H9 (cell line): ENCODE data around the gene STARD10. TPM values are rescaled to one million over a fixed set of nuclear protein-coding genes. Genes with fewer than 3 reads are reported as not detected.

Source experiments
- DNase-seq: peaks from one replicate; pipeline ENCODE4 v3.0.0-alpha.2; 2017
- H2AFZ ChIP-seq: one replicate; pipeline ENCODE4 v1.6.1; 2013; ENCODE audit warnings: mild to moderate bottlenecking, low read length, control low read depth, moderate library complexity
- H2AK5ac ChIP-seq: 2 replicates; pipeline ENCODE4 v1.6.1; 2013; ENCODE audit warnings: low read length, control low read depth, mixed read lengths; ENCODE audit not compliant: insufficient read length
- H2BK120ac ChIP-seq: one replicate; pipeline ENCODE4 v1.6.1; 2013; ENCODE audit warnings: low read depth, mild to moderate bottlenecking, low read length, control low read depth, inconsistent platforms; ENCODE audit not compliant: poor library complexity, severe bottlenecking
- H2BK12ac ChIP-seq: 2 replicates; pipeline ENCODE4 v1.6.1; 2013; ENCODE audit warnings: low read length, control low read depth, mixed read lengths, low read depth; ENCODE audit not compliant: insufficient read length
- H2BK15ac ChIP-seq: 2 replicates; pipeline ENCODE4 v1.6.1; 2013; ENCODE audit warnings: low read depth, low read length, control low read depth
- H2BK20ac ChIP-seq: one replicate; pipeline ENCODE4 v1.6.1; 2013; ENCODE audit warnings: low read depth, mild to moderate bottlenecking, low read length, control low read depth, inconsistent platforms; ENCODE audit not compliant: poor library complexity, severe bottlenecking
- H2BK5ac ChIP-seq: 2 replicates; pipeline ENCODE4 v1.6.1; 2013; ENCODE audit warnings: low read length, control low read depth, mixed read lengths; ENCODE audit not compliant: insufficient read length
- H3K14ac ChIP-seq: 2 replicates; pipeline ENCODE4 v1.6.1; 2013; ENCODE audit warnings: low read length, control low read depth; ENCODE audit not compliant: insufficient read depth
- H3K18ac ChIP-seq: 2 replicates; pipeline ENCODE4 v1.6.1; 2013; ENCODE audit warnings: low read depth, mild to moderate bottlenecking, mixed read lengths, low read length, control low read depth; ENCODE audit not compliant: insufficient read length
- H3K23ac ChIP-seq: 2 replicates; pipeline ENCODE4 v1.6.1; 2013; ENCODE audit warnings: low read length, control low read depth, mixed read lengths, low read depth; ENCODE audit not compliant: insufficient read length
- H3K23me2 ChIP-seq: 2 replicates; pipeline ENCODE4 v1.6.1; 2013; ENCODE audit warnings: low read depth, mild to moderate bottlenecking, mixed read lengths, low read length, control low read depth; ENCODE audit not compliant: insufficient read length, poor library complexity, severe bottlenecking
- H3K27ac ChIP-seq: 2 replicates; pipeline ENCODE4 v1.5.1; 2013; ENCODE audit warnings: low read length, control low read depth, mixed read lengths, low read depth; ENCODE audit not compliant: insufficient read length
- H3K27me3 ChIP-seq: 2 replicates; pipeline ENCODE4 v1.6.1; 2013; ENCODE audit warnings: low read length, control low read depth, inconsistent platforms; ENCODE audit not compliant: insufficient read depth
- H3K4ac ChIP-seq: 2 replicates; pipeline ENCODE4 v1.6.1; 2013; ENCODE audit warnings: low read depth, mild to moderate bottlenecking, control low read depth, inconsistent platforms, low read length, moderate library complexity
- H3K4me1 ChIP-seq: 2 replicates; pipeline ENCODE4 v1.6.1; 2013; ENCODE audit warnings: low read length, control low read depth, inconsistent platforms; ENCODE audit not compliant: insufficient read depth
- H3K4me2 ChIP-seq: 2 replicates; pipeline ENCODE4 v1.6.1; 2013; ENCODE audit warnings: low read length, control low read depth, mixed read lengths; ENCODE audit not compliant: insufficient read length, insufficient read depth
- H3K56ac ChIP-seq: 2 replicates; pipeline ENCODE4 v1.6.1; 2013; ENCODE audit warnings: low read depth, mild to moderate bottlenecking, mixed read lengths, low read length, control low read depth; ENCODE audit not compliant: insufficient read length
- H3K79me1 ChIP-seq: 2 replicates; pipeline ENCODE4 v1.6.1; 2013; ENCODE audit warnings: low read depth, mild to moderate bottlenecking, moderate library complexity, low read length, control low read depth, inconsistent platforms; ENCODE audit not compliant: insufficient read depth, poor library complexity, severe bottlenecking
- H3K79me2 ChIP-seq: 2 replicates; pipeline ENCODE4 v1.6.1; 2013; ENCODE audit warnings: low read length, control low read depth, inconsistent platforms; ENCODE audit not compliant: insufficient read depth
- H3K9ac ChIP-seq: 2 replicates; pipeline ENCODE4 v1.6.1; 2013; ENCODE audit warnings: low read length, control low read depth, mixed read lengths; ENCODE audit not compliant: insufficient read length; ENCODE audit errors: extremely low read depth
- H3K9me3 ChIP-seq: one replicate; pipeline ENCODE4 v1.6.1; 2013; ENCODE audit warnings: low read depth, low read length, inconsistent platforms; ENCODE audit not compliant: control insufficient read depth
- H3T11ph ChIP-seq: one replicate; pipeline ENCODE4 v1.6.1; 2013; ENCODE audit warnings: mild to moderate bottlenecking, low read length, control low read depth, inconsistent platforms
- H4K20me1 ChIP-seq: one replicate; pipeline ENCODE4 v1.6.1; 2013; ENCODE audit not compliant: control insufficient read depth, insufficient read length, insufficient read depth
- H4K5ac ChIP-seq: 2 replicates; pipeline ENCODE4 v1.6.1; 2013; ENCODE audit warnings: low read depth, mild to moderate bottlenecking, mixed read lengths, low read length, control low read depth; ENCODE audit not compliant: insufficient read length
- H4K8ac ChIP-seq: replicated peaks from 2 replicates; pipeline ENCODE4 v1.6.1; 2013; ENCODE audit warnings: low read length, control low read depth, mixed read lengths, low read depth; ENCODE audit not compliant: insufficient read length
- H4K91ac ChIP-seq: 2 replicates; pipeline ENCODE4 v1.6.1; 2013; ENCODE audit warnings: low read depth, mild to moderate bottlenecking, moderate library complexity, mixed read lengths, low read length, control low read depth; ENCODE audit not compliant: insufficient read length
- H3K27ac Mint-ChIP-seq, 3 experiments: 2 replicates in 2 of 3; 3 replicates in 1 of 3; pipeline ENCODE4 v1.8.0; 2020 to 2021; ENCODE audit warnings: mixed read lengths in 3 of 3, mild to moderate bottlenecking in 1 of 3, moderate library complexity in 1 of 3
- H3K27me3 Mint-ChIP-seq: 2 replicates; pipeline ENCODE4 v1.8.0; 2021; ENCODE audit warnings: low read depth, mild to moderate bottlenecking, moderate library complexity, mixed read lengths
- H3K36me3 Mint-ChIP-seq, 3 experiments: 2 replicates in 2 of 3; 3 replicates in 1 of 3; pipeline ENCODE4 v1.8.0; 2020 to 2021; ENCODE audit warnings: low read depth in 3 of 3, mixed read lengths in 3 of 3; ENCODE audit not compliant: insufficient read depth in 1 of 3
- H3K4me1 Mint-ChIP-seq, 2 experiments: 2 replicates each; pipeline ENCODE4 v1.8.0; 2020; ENCODE audit warnings: mixed read lengths in 2 of 2
- H3K4me3 Mint-ChIP-seq, 2 experiments: 2 replicates in 1 of 2; 3 replicates in 1 of 2; pipeline ENCODE4 v1.8.0; 2020 to 2021; ENCODE audit warnings: mild to moderate bottlenecking in 2 of 2, mixed read lengths in 2 of 2, moderate library complexity in 1 of 2
- H3K9me3 Mint-ChIP-seq, 2 experiments: 2 replicates in 1 of 2; 3 replicates in 1 of 2; pipeline ENCODE4 v1.8.0; 2020; ENCODE audit warnings: mild to moderate bottlenecking in 2 of 2, mixed read lengths in 2 of 2, moderate library complexity in 1 of 2
- CTCF ChIP-seq: fragments of 200-600 bp; sonication (generic); conservative IDR thresholded peaks from 3 replicates; pipeline ENCODE4 v1.8.0; 2021; ENCODE audit warnings: antibody characterized with exemption, mild to moderate bottlenecking
- WGBS: extraction: QIAGEN DNeasy Blood & Tissue Kit; methylation state at CpG from one replicate; pipeline ENCODE4 v1.1.7; 2013; ENCODE audit warnings: missing lambda C conversion rate, low lambda C conversion rate, mixed read lengths; ENCODE audit not compliant: insufficient read length; ENCODE audit errors: extremely low coverage; 5-methylcytosine and 5-hydroxymethylcytosine counted together
- total RNA-seq: library from RNA; stranded (reverse); gene quantifications from 2 replicates; pipeline ENCODE4 v1.2.1, GENCODE V29; 2021

STARD10 gene
- total RNA-seq, 1 experiment from 2014 or later = 24.4 TPM

DNA sequence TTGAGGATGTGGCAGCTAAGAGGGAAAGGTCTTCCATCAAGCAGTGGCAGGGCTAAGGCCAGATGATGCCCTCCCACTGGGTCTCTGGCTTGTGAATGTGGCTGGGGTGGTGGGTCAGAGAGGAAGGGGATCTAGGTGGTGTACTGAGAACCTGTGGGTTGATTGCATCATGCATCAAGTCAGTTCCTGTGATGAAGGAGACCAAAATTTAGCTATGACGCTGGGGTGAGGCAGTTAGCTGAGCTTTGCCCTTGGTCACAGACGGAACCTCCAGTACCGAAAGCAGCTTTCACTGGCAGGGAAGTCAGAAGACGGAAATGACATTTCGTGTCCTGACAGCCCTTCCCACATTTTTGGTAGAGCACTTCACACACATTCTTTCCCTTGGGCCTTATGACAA lies 41.1 kb upstream of the STARD10 start:
- Histone ChIP-seq H3K27me3 (no peaks in the 10 kb centered on the region), H4K91ac (no peak overlapping the region), H4K5ac (no peak overlapping the region), H3K27ac (no peak overlapping the region), H2BK5ac (no peak overlapping the region), H2BK120ac (no peak overlapping the region), H3K4ac (no peak overlapping the region), H3K18ac (no peak overlapping the region), H3K79me2 (no peaks in the 10 kb centered on the region), H4K8ac (no peak overlapping the region), H4K20me1 (no peaks in the 10 kb centered on the region), H3K79me1 (no peaks in the 10 kb centered on the region), H2BK20ac (no peak overlapping the region), H3K4me2 (no peak overlapping the region), H2AFZ (no peak overlapping the region), H3T11ph (no peak overlapping the region), H3K4me1 (no peaks in the 10 kb centered on the region), H3K9ac (no peak overlapping the region), H3K9me3 (no peaks in the 10 kb centered on the region), H2BK12ac (no peak overlapping the region), H3K23ac (no peak overlapping the region), H3K14ac (no peak overlapping the region), H3K23me2 (no peaks in the 10 kb centered on the region), H2BK15ac (no peak overlapping the region), H2AK5ac (no peak overlapping the region), H3K56ac (no peak overlapping the region)
- Mint-ChIP-seq H3K4me1 (peaks cover 9% of the 10 kb centered on the region in 2 experiments), H3K27ac (no peak overlapping the region; a peak in 1 of 7 replicates), H3K4me3 (no peak overlapping the region), H3K9me3 (no peaks in the 10 kb centered on the region), H3K27me3 (peaks cover 4% of the 10 kb centered on the region; the same call in 1 of the 2 replicates), H3K36me3 (no peaks in the 10 kb centered on the region; a peak in 1 of 7 replicates)
- WGBS = no CpG with 5 or more reads among the region's 5 CpGs
- no peak for DNase-seq
- TF ChIP-seq CTCF = no peak
